ENCODE data around the gene FN3KRP.

DNA sequence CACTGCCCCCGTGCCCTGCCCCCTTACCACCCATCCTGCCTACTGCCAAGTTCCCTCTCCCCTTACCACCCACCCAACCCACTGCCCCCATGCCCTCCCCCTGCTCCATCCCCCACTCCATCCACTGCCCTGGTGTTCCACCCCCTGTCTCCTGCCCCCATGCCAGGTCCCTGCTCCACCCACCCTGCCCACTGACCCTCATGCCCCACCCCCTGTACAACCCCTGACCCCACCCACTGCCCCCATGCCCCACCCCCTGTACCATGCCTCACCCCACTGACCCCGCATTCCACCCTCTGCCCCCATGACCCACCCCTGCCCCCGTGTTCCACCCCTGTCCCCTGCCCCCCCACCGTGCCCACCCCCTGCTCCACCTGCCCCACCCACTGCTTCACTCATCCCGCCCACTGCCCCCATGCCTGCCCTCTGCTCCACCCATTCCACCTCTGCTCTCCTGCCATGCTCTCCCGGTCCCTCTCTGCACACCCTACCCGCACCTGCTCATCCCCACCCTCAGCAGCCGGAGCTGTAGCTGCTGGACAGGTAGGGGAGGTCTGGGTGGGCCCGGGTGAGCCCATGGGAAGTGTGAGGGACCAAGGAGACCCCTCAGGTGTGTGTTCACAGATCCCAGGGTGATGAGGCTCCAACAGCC, 7.4 kb upstream of the FN3KRP start:
- TF ChIP-seq, protein P1, sequence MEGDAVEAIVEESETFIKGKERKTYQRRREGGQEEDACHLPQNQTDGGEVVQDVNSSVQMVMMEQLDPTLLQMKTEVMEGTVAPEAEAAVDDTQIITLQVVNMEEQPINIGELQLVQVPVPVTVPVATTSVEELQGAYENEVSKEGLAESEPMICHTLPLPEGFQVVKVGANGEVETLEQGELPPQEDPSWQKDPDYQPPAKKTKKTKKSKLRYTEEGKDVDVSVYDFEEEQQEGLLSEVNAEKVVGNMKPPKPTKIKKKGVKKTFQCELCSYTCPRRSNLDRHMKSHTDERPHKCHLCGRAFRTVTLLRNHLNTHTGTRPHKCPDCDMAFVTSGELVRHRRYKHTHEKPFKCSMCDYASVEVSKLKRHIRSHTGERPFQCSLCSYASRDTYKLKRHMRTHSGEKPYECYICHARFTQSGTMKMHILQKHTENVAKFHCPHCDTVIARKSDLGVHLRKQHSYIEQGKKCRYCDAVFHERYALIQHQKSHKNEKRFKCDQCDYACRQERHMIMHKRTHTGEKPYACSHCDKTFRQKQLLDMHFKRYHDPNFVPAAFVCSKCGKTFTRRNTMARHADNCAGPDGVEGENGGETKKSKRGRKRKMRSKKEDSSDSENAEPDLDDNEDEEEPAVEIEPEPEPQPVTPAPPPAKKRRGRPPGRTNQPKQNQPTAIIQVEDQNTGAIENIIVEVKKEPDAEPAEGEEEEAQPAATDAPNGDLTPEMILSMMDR (IDR thresholded peaks at IDR 0.05), result no peak
- no peak for TF ChIP-seq POLR2A (IDR thresholded peaks at IDR 0.05)

All from adrenal gland (tissue), 5 donors.